ENCODE data around the gene LAMA3. TPM values are rescaled to one million over a fixed set of nuclear protein-coding genes. Genes with fewer than 3 reads are reported as not detected.

LAMA3 gene
- total RNA-seq, 1 donor from 2014 or later, result 9.4 TPM

DNA sequence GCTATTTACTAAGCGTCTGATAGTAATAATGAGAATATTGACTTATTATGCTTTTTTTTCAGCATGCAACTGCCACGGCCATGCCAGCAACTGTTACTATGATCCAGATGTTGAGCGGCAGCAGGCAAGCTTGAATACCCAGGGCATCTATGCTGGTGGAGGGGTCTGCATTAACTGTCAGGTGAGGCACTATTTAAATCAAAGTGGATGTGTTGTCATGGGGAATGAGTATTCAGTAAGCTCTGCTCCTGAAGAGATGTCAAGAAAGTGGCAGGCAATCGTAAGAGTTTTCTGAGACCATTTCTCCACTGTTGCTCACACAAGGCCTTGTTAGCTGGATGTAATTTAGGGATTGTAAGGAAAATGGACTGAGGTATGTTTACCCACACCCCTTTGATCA, 74.1 kb downstream of the LAMA3 start:
- Mint-ChIP-seq H3K27ac (no peak overlapping the region), H3K4me1 (ENCODE audit: unreplicated experiment) (no peaks in the 10 kb centered on the region), H3K27me3 (peaks cover 3% of the 10 kb centered on the region), H3K36me3 (peaks cover 4% of the 10 kb centered on the region), H3K9me3 (peaks cover 5% of the 10 kb centered on the region), H3K4me3 (no peak overlapping the region)
- no peak for DNase-seq (ENCODE audit: extremely low spot score, unreplicated experiment)
- TF ChIP-seq, protein P1, sequence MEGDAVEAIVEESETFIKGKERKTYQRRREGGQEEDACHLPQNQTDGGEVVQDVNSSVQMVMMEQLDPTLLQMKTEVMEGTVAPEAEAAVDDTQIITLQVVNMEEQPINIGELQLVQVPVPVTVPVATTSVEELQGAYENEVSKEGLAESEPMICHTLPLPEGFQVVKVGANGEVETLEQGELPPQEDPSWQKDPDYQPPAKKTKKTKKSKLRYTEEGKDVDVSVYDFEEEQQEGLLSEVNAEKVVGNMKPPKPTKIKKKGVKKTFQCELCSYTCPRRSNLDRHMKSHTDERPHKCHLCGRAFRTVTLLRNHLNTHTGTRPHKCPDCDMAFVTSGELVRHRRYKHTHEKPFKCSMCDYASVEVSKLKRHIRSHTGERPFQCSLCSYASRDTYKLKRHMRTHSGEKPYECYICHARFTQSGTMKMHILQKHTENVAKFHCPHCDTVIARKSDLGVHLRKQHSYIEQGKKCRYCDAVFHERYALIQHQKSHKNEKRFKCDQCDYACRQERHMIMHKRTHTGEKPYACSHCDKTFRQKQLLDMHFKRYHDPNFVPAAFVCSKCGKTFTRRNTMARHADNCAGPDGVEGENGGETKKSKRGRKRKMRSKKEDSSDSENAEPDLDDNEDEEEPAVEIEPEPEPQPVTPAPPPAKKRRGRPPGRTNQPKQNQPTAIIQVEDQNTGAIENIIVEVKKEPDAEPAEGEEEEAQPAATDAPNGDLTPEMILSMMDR (conservative IDR thresholded peaks at IDR 0.05), result no peak

DNA sequence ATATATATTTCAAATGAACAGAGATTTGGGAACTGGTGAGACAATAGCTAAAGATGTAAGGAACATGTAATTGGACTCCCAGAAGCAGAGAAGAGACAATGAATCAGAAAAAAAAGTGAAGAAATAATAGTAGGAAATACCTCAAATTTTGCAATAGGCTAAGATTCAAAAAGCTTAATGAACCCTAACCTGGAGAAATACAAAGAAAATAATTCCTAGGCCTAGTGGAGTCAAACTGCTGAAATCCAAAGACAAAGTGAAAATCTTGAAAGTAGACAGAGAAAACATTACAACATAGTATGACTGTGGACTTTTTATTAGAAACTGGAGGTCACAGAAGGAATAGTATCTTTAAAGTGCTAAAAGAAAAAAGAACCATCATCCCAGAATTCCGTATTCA, 76.7 kb downstream of the LAMA3 start:
- H3K9me3 Mint-ChIP-seq, result peaks cover 5% of the 10 kb centered on the region
- H3K27ac Mint-ChIP-seq, result no peak overlapping the region
- TF ChIP-seq, protein P1 (conservative IDR thresholded peaks at IDR 0.05), result no peak
- no peaks in the 10 kb centered on the region for H3K36me3 Mint-ChIP-seq
- no peak for DNase-seq (ENCODE audit: extremely low spot score, unreplicated experiment)
- H3K27me3 Mint-ChIP-seq, result no peaks in the 10 kb centered on the region
- H3K4me3 Mint-ChIP-seq, result no peak overlapping the region
- H3K4me1 Mint-ChIP-seq (ENCODE audit: unreplicated experiment), result no peaks in the 10 kb centered on the region

DNA sequence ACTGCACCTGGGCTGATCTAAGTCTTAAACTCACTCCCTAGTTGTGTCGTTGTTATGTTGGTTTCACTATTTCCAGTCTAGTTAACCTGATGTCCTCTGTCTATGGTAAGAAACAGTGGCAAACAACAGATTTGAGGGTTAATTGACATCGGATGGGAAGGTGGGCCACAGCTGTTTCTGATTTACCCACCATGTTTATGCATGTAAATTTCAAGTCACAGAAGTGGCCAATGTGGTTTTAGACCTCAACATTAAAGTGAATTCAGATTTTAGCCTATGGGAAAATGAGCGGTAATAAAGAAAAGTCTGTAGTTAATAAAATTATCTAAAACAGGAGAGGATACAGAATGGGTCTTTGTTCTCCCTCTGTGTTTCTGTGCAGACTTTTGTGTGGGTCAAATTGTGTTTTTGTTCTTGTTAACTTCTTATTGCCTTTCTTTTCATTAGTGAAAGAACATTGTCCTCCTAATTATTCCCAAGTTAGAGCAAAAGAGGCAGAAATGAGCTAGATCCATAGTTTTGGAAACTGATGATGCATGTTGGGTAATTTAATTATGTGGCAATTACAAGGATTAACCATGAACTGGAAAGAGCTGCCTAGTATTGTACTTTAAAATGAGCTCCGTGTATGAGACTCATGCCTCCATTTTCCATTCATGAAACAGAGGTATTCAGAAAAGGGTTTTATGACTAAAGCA, 83.2 kb downstream of the LAMA3 start:
- no peak for DNase-seq (ENCODE audit: extremely low spot score, unreplicated experiment)
- Mint-ChIP-seq H3K27ac (no peak overlapping the region), H3K4me1 (ENCODE audit: unreplicated experiment) (peaks cover 13% of the 10 kb centered on the region), H3K27me3 (no peaks in the 10 kb centered on the region), H3K9me3 (no peaks in the 10 kb centered on the region), H3K4me3 (no peak overlapping the region), H3K36me3 (no peaks in the 10 kb centered on the region)
- TF ChIP-seq, protein P1 (conservative IDR thresholded peaks at IDR 0.05), result no peak

DNA sequence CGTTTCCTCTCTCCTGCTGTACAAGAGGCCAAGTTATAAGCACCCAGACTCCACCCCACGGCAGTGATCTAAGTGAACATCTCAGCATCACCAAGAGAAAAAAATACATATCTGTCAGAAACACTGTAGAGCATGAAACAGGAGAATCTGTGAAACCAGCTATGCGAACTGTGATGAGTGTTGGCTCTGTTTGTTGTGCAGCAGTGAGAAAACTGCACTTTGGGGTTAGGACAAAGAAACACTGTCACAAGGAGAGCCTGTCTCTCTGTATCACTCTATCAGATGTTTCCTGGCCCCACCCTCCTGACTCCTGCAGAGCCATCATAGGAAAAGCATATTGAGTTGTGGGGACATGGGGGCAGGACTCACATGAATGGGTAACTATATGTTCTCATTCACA, 87.1 kb downstream of the LAMA3 start:
- H3K9me3 Mint-ChIP-seq, result no peaks in the 10 kb centered on the region
- TF ChIP-seq, protein P1 (conservative IDR thresholded peaks at IDR 0.05), result no peak
- peaks cover 13% of the 10 kb centered on the region for H3K4me1 Mint-ChIP-seq (ENCODE audit: unreplicated experiment)
- DNase-seq (ENCODE audit: extremely low spot score, unreplicated experiment), result no peak
- no peak overlapping the region for H3K27ac Mint-ChIP-seq
- H3K27me3 Mint-ChIP-seq, result no peaks in the 10 kb centered on the region
- no peak overlapping the region for H3K4me3 Mint-ChIP-seq
- no peaks in the 10 kb centered on the region for H3K36me3 Mint-ChIP-seq

DNA sequence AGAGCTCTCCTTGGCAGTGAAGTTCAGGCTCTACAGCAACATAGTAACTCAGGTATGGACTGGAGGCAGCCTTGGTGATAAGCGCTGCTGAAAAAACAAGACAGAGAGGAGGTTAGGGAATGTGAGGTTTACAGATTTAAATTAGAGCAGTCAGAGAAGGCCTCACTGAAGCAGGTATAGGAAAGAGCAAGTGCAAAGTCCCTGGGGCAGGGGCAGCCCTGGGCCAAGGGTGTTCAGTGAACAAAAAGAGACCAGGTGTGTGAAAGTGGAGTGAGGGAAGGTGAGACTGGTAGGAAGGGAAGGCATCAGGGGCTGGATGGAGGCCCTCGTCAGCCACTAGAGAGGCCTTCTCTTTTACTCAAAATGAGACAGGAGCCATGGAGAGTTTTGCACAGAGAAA, 89.6 kb downstream of the LAMA3 start:
- Mint-ChIP-seq H3K4me3 (no peak overlapping the region), H3K36me3 (no peaks in the 10 kb centered on the region), H3K4me1 (ENCODE audit: unreplicated experiment) (peaks cover 6% of the 10 kb centered on the region), H3K9me3 (no peaks in the 10 kb centered on the region), H3K27ac (no peak overlapping the region), H3K27me3 (no peaks in the 10 kb centered on the region)
- TF ChIP-seq, protein P1 (conservative IDR thresholded peaks at IDR 0.05), result no peak
- no peak for DNase-seq (ENCODE audit: extremely low spot score, unreplicated experiment)
